GM11168 (cell line): ENCODE data around the gene KIAA1217.

Source experiments
- in situ Hi-C: fragments of 300-500 bp; cut with MboI; formaldehyde crosslinking; loops from one replicate; pipeline ENCODE4 v1.12.0; 2022; ENCODE audit warnings: low sequenced_read_pairs; ENCODE audit not compliant: unreplicated experiment

KIAA1217 gene

DNA sequence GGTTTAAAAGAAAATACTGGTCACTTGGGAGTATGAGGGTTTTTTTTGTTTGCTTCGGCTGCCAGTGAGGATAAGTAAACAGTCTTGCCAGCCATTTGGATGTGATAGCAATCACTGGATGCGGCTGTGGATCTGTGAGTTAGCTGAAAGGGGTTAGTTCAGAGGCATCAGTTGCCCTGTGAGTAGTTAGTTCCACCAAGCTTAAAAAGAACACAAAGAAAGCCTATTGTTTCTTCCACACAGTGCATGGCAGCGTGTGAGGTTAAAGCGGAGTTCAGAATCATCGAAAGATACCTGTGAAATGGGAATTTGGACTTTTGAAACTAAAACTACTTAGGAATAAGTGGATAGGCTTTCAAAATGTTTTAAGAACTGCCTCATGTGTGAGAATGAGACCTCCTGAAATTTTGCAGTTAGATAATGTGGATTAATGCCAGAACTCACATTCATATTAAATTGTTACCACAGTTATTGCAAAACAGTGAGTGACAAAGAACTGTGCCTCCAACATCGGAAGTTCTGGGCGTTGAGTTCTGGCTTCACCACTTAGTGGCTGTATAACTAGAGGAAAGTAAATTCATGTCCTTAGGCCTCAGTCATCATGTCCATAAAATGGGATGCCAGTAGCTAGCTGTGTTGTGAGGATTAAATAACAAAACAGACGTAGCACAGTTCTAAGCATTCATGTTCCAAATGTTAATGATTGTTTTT lies 31.3 kb downstream of the KIAA1217 start:
- in situ Hi-C loops = no loop called here

DNA sequence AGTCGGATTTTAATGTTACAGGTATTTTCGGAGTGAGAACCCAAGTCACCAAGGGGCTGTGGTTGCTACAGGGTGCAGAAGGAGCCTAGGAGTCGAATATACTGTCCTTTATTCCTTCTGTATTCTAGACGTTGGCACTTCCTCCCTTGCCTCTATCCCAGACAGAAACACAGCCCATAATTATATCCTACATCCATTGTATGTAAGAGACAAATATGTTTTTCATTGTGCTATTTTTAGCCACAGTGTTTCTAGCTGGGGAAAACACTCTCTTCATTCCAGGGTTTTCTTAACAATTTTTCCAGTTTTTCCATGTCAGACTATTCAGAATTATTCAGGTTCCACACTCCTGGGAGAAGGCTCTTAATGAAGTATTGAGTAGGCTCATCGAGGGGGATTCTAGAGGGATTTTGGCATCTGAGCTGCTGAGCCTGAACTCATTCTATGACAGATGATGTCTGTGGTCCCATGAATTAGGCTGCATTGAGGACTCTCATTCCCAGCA lies 32.6 kb downstream of the KIAA1217 start:
- in situ Hi-C loops = no loop called here

GRCh38 chr10:24242562-24242961 lies 33.6 kb downstream of the KIAA1217 start:
- in situ Hi-C loops = no loop called here

DNA sequence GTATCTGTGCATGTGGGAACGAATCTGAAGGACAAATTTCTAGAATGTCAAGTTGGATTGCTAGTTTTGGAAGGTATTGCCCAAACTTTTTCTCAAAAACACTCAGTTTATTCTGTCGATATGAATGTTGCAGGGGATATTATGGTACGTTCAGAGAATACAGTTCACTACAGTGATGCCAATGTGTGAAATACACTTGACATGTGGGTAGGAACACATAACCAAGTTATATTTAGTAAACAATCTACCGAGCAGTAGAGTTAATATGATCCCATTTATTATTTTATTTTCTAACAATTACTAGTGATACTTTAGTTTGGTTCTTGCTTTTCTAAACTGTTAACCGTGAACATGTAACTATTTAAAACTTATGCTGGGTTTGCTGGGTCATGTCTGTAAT lies 37.4 kb downstream of the KIAA1217 start:
- in situ Hi-C loops = no loop called here

DNA sequence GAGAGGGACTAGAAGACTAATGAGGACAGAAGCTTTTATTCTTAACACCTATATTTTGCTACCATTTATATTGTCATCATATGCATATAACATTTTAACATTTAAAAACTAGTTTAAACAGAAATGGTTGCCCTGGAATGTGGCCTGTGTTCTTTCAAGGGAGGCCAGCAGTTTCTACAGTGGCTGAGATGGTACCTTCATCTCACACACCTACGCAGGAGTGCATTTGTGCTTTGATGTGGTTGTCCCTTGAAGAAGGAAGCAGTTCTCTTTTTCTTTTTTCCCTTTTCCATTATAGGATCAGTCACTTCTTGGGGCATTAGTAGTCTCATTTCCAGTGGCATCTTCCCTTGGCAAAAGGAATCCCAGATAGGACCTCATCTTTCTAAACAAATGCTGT lies 38.9 kb downstream of the KIAA1217 start:
- in situ Hi-C loops = no loop called here

GRCh38 chr10:24249829-24250415 lies 41.0 kb downstream of the KIAA1217 start:
- in situ Hi-C loops = no loop called here

DNA sequence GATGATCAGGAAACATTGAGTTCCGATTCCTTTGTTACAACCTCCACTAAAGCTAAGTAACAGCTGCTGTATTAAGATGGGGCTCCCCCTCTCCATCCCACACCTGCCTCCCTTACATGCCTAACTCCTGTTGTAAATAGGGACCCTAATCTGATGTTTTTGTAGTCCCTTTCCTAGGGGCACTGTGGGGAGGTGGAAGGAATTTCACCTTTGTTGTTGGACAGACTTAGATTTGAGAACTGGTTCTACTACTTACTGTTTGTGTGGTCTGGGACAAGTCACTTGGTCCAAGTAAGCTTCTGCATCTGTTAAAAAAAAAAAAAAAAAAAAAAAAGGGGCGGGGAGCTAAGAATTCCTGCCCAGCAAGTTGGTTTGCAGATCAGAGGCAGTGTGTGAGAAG lies 42.6 kb downstream of the KIAA1217 start:
- in situ Hi-C loops = no loop called here

- in situ Hi-C loops = no loop called here
Observed at GRCh38 chr10:24254180-24254579, 45.2 kb downstream of the KIAA1217 start.

GRCh38 chr10:24255115-24255880 lies 46.4 kb downstream of the KIAA1217 start:
- in situ Hi-C loops = no loop called here

GRCh38 chr10:24255881-24256311 lies 47.0 kb downstream of the KIAA1217 start:
- in situ Hi-C loops = no loop called here

GRCh38 chr10:24256619-24257107 lies 47.7 kb downstream of the KIAA1217 start:
- in situ Hi-C loops = no loop called here

GRCh38 chr10:24257588-24257987 lies 48.6 kb downstream of the KIAA1217 start:
- in situ Hi-C loops = no loop called here

GRCh38 chr10:24259365-24260130 lies 50.6 kb downstream of the KIAA1217 start:
- in situ Hi-C loops = no loop called here

GRCh38 chr10:24261627-24262026 lies 52.7 kb downstream of the KIAA1217 start:
- in situ Hi-C loops = no loop called here

GRCh38 chr10:24262929-24263590 lies 54.1 kb downstream of the KIAA1217 start:
- in situ Hi-C loops = no loop called here

GRCh38 chr10:24269476-24269875 lies 60.5 kb downstream of the KIAA1217 start:
- in situ Hi-C loops = no loop called here

- in situ Hi-C loops = no loop called here
Observed at GRCh38 chr10:24272374-24272773, 63.4 kb downstream of the KIAA1217 start.

DNA sequence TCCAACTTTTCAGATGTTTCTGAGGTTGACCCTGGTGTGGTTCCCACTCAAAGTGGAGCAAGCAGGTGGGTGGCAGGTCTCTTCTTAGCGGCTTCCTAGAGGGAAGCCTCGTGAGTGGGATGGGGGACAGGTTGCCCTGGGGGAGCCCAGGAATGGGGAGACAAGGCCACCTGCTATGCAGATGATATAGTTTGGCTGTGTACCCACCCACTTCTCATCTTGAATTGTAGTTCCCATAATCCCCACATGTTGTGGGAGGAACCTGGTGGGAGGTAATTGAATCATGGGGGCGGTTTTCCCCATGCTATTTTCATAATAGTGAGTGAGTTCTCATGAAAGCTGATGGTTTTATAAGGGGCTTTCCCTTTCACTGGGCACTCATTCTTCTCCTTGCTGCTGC lies 68.3 kb downstream of the KIAA1217 start:
- in situ Hi-C loops = no loop called here

DNA sequence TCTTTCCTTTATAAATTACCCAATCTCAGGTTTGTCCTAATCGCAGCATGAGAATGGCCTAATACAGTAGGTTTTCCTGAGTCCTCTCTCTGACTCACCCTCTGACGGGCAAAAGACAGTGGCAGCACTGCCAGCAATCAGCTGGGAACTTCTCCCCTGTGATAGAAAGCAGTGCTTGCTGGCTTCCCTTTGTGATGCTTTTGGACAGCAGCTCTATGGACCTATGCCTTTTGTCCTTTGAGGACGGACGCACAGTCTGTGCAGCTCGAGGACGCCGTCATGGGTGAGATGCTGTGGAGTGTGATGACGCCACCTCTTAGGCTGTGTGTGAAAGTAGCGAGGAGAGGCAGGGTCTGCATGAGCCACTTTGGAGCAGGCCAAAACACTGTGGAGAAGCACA lies 68.8 kb downstream of the KIAA1217 start:
- in situ Hi-C loops = no loop called here
